SK-N-MC (cell line): Measurements from ENCODE around the gene TIGD3.

Source experiments
- DNase-seq: peaks from one replicate; pipeline ENCODE4 v3.0.0-alpha.2; 2011; ENCODE audit warnings: low read depth, low spot score
- H3K27ac ChIP-seq: fragments of 200-600 bp; sonication (generic); 2 replicates; pipeline ENCODE4 v1.5.1; 2016; ENCODE audit warnings: mixed run types
- H3K36me3 ChIP-seq: fragments of 200-600 bp; sonication (generic); 2 replicates; pipeline ENCODE4 v1.6.1; 2017; ENCODE audit warnings: antibody characterized with exemption, low read length, mixed read lengths; ENCODE audit not compliant: insufficient read depth
- H3K4me3 ChIP-seq: fragments of 200-600 bp; sonication (generic); 2 replicates; pipeline ENCODE4 v1.5.1; 2016
- H3K9ac ChIP-seq: fragments of 200-600 bp; sonication (generic); 2 replicates; pipeline ENCODE4 v1.8.0; 2017; ENCODE audit warnings: mixed run types, mixed read lengths; ENCODE audit not compliant: insufficient read length
- H3K9me3 ChIP-seq: fragments of 200-600 bp; sonication (generic); 2 replicates; pipeline ENCODE4 v1.6.1; 2017; ENCODE audit warnings: low read depth, mild to moderate bottlenecking, antibody characterized with exemption, low read length, moderate library complexity, mixed read lengths
- EZH2 ChIP-seq: fragments of 200-600 bp; sonication (generic); IDR thresholded peaks from one replicate; pipeline ENCODE4 v1.6.1; 2017; ENCODE audit warnings: antibody characterized with exemption
- FOXP2 ChIP-seq: optimal IDR thresholded peaks from 2 replicates; pipeline ENCODE3; 2011; ENCODE audit warnings: mild to moderate bottlenecking, moderate library complexity; ENCODE audit not compliant: insufficient read depth; ENCODE audit errors: extremely low read length, control extremely low read depth
- POLR2AphosphoS5 ChIP-seq: IDR thresholded peaks from 2 replicates; pipeline ENCODE4 v1.6.1; 2012; ENCODE audit warnings: mild to moderate bottlenecking, low read depth, low read length, borderline replicate concordance

The TIGD3 gene

DNA sequence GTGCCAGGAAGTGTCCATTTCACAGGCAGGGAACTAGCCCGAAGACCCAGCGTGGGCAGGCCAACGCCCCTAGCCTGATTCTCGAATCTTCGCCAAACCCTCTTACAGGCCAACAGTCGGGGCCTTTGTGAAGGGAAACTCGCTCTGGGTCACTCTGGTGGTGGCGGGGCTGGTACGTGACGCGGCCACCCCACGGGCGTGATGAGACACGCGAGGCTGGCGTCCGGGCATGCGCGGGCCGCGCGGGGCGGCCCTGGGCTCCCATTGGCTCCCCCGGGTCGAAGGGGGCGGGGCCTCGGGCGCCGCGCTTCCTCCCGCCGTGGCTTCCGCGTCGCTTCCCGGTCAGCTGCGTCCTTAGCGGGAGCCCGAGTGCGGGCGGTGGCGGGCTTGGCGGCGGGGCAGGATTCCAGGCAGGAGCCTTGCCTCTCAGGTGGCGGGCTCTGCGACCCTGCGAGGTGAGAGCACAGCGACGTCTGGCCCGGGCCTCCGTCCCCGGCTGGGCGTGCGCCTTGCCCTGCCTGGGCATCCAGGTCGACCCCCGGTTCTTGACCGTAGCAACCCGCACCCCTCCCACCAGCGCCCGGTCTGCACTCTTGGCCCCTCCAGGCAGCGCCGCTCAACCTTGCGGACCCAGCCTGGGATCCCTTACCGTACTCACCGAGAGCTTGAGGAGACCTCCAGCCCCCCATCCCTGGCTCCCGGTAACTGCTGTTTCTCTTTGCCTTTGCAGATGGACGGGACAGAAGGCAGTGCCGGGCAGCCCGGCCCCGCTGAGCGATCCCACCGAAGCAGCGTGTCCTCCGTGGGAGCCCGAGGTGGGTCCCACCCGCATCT, 32.0 kb downstream of the TIGD3 start, which contains the start of gene FRMD8:
TSS of gene FRMD8 (plus strand) at position 331 of the 834 bp plus-strand sequence. CDS start at position 731, 400 bp downstream.
- Histone ChIP-seq H3K9me3 (no peaks in the 10 kb centered on the region), H3K36me3 (no peaks in the 10 kb centered on the region; the same call in 1 of the 2 replicates), H3K27ac (peak within 1 kb of the TSS; percentile 77; the same call in 1 of the 2 replicates), H3K9ac (peak within 1 kb of the TSS; percentile 92), H3K4me3 (peak within 1 kb of the TSS; percentile 93)
- peak; percentile 86; the same call in 1 of the 2 replicates for TF ChIP-seq POLR2AphosphoS5
- TF ChIP-seq EZH2: no peak
- no peak for TF ChIP-seq FOXP2
- DNase-seq: no peak

DNA sequence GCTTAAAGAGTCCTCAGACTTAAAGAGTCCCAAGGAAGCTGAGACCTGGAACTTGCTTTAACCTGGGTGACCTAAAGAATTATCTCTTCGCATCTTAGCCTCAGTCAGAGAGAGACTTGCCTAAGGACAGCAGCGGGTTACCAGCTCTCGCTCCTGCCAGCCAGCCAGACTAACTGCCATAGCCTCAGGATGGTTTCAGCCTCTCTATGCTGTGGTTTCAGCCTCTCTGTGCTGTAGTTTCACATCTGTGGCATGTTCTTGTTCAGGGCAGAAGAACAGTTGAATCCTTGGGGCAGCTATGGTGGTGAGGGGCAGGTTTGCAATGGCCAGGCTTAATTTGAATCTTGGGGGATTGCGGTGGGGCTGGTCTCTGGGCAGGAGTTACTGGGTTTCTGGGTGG, 34.2 kb downstream of the TIGD3 start:
- Histone ChIP-seq H3K4me3 (no peak overlapping the region), H3K9ac (no peak overlapping the region), H3K9me3 (no peaks in the 10 kb centered on the region), H3K27ac (0 out of 2 replicates have a peak overlapping the region, but pooled peaks have one; percentile 21), H3K36me3 (no peaks in the 10 kb centered on the region; the same call in 1 of the 2 replicates)
- TF ChIP-seq POLR2AphosphoS5: no peak
- TF ChIP-seq FOXP2: no peak
- no peak for TF ChIP-seq EZH2
- no peak for DNase-seq

GRCh38 chr11:65389294-65389980, 34.9 kb downstream of the TIGD3 start:
- H3K36me3 ChIP-seq: no peaks in the 10 kb centered on the region; the same call in 1 of the 2 replicates
- H3K9me3 ChIP-seq: no peaks in the 10 kb centered on the region
- no peak overlapping the region for H3K27ac ChIP-seq
- TF ChIP-seq POLR2AphosphoS5: no peak
- TF ChIP-seq FOXP2: no peak
- TF ChIP-seq EZH2: no peak
- DNase-seq: no peak
- no peak overlapping the region for H3K4me3 ChIP-seq
- no peak overlapping the region for H3K9ac ChIP-seq

DNA sequence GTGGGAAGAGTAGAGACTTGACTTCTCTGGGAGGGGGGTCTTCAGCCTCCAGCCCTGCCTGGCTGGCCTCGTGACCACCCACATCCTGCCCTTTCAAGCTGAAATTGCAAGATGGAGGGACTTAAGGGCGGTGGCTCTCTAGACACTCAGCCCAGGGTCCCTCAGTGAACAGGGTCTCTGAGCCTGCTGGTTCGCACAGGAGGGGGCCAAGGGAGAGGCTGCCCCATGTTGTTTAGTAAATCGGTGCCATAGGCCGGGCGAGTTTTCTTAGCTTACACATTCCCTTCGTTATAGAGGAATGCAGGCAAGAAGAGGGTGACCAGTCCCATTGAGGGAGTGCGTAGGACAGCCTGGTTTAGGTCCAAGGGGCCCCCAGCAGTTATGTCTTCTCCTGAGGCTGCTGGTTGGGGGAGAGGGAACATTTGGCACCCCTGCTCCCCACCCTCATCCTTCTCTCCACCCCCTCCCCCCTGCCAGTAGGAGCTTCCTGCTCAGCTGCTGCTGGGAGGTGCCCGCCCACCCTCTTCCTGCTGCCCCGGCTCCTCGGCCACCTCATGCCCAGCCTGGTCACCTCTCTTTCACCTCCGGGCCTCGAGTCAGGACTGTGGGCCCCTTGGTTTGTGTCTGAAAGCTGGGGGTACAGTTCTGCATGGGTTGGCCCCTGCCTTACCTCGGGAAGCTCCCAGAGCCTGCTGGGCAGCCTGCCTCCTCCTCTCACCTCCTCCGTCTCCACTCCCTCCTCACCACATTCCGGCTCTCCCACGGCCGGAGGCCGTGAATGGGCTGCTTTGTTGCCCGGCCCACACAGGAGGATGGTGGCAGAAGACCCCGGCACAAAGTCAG, 35.8 kb downstream of the TIGD3 start:
- DNase-seq: no peak
- H3K36me3 ChIP-seq: no peaks in the 10 kb centered on the region; the same call in 1 of the 2 replicates
- no peak overlapping the region for H3K9ac ChIP-seq

DNA sequence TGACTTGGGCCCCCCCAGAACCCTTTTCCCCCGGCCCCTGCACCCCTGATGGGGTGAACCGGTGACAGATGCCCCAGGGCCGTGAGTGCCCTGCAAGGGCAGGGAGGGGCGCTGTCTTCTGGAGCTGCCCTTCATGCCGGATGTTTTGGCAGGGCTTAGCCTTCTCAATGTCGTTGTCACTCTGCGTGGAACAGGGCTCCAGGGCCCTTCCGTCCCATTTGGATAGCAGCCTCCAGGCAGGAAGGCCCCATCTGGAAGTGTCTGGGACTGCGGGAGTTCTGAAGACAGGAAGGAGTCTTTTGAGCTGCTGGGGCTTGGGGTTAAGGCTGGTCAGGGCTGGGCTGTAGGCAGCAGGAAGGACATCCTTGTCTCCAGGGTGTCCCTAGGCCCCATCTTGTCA, 36.4 kb downstream of the TIGD3 start:
- H3K9me3 ChIP-seq: no peaks in the 10 kb centered on the region
- H3K9ac ChIP-seq: no peak overlapping the region
- H3K27ac ChIP-seq: no peak overlapping the region
- TF ChIP-seq EZH2 (no peak), FOXP2 (no peak), POLR2AphosphoS5 (no peak)
- DNase-seq: no peak
- H3K36me3 ChIP-seq: no peaks in the 10 kb centered on the region; the same call in 1 of the 2 replicates
- no peak overlapping the region for H3K4me3 ChIP-seq

More for the DNA sequence above, 35.8 kb downstream of the TIGD3 start:
- Histone ChIP-seq H3K9me3 (no peaks in the 10 kb centered on the region), H3K4me3 (no peak overlapping the region), H3K27ac (peak overlapping the region; percentile 25; the same call in 1 of the 2 replicates)
- TF ChIP-seq POLR2AphosphoS5 (no peak), EZH2 (no peak), FOXP2 (no peak)

- H3K9ac ChIP-seq: no peak overlapping the region
- TF ChIP-seq FOXP2: no peak
- TF ChIP-seq EZH2: no peak
- no peak for TF ChIP-seq POLR2AphosphoS5
- H3K9me3 ChIP-seq: no peaks in the 10 kb centered on the region
- DNase-seq: no peak
- H3K4me3 ChIP-seq: no peak overlapping the region
- no peaks in the 10 kb centered on the region; the same call in 1 of the 2 replicates for H3K36me3 ChIP-seq
- H3K27ac ChIP-seq: no peak overlapping the region
Measured at GRCh38 chr11:65392186-65392829, 37.8 kb downstream of the TIGD3 start.

DNA sequence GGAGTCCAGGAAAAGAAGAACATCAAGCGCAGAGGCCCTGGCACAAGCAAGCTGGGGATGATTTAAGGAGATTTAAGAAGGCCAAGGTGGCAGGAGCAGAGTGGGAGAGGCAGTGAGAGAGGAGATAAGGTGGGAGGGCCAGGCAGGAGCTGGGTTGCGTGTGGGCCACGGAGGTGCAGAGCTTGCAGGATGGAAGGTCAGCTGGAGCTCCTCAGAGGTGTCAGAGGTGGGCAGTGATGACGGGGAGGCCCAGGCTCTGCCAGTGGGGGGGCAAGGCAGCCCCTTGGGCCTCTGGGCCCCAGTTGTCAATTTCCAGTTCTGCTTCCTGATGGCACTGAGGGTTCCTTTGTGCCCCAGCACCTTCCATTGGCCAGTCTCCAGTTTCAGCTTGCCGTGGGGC, 38.3 kb downstream of the TIGD3 start:
- no peaks in the 10 kb centered on the region; the same call in 1 of the 2 replicates for H3K36me3 ChIP-seq
- no peak overlapping the region for H3K27ac ChIP-seq

More for the DNA sequence above, 38.3 kb downstream of the TIGD3 start:
- TF ChIP-seq FOXP2 (no peak), EZH2 (no peak), POLR2AphosphoS5 (no peak)
- DNase-seq: no peak
- no peaks in the 10 kb centered on the region for H3K9me3 ChIP-seq
- no peak overlapping the region for H3K9ac ChIP-seq
- no peak overlapping the region for H3K4me3 ChIP-seq
